K562 (cell line): Measurements from ENCODE around the gene PHF12. TPM values are rescaled to one million over a fixed set of nuclear protein-coding genes. Genes with fewer than 3 reads are reported as not detected.
A peak's percentile ranks its signal among the peaks of the same experiment; 100 is the strongest.

ENCODE experiments used
- CEBPG ChIP-seq, 3 experiments: fragments of 200-800 bp in 1 of 3; sonication (Bioruptor generic) in 1 of 3; sonication (generic) in 1 of 3; formaldehyde crosslinking in 1 of 3; IDR thresholded peaks in 2 of 3; conservative IDR thresholded peaks in 1 of 3; 2 replicates each; pipeline versions ENCODE4 v1.6.1 to v1.8.0; 2016 to 2022; ENCODE audit warnings: missing compliant biosample characterization in 2 of 3, missing genetic modification characterization in 2 of 3, mild to moderate bottlenecking in 1 of 3, missing genetic modification reagents in 1 of 3
- FIP1L1 ChIP-seq: fragments of 200-400 bp; formaldehyde crosslinking; IDR thresholded peaks from 2 replicates; pipeline ENCODE4 v1.6.1; 2018; ENCODE audit warnings: mild to moderate bottlenecking, low read depth, low read length; ENCODE audit not compliant: poor library complexity, severe bottlenecking
- FOXA3 ChIP-seq, 2 experiments: fragments of 450-650 bp in 1 of 2; sonication (generic) in 1 of 2; formaldehyde crosslinking; IDR thresholded peaks in 1 of 2; conservative IDR thresholded peaks in 1 of 2; 2 replicates each; pipeline versions ENCODE4 v1.4.0 to v1.8.0; 2020 to 2022; ENCODE audit warnings: mild to moderate bottlenecking in 2 of 2, missing genetic modification reagents in 1 of 2
- HDAC1 ChIP-seq, 2 experiments: fragments of 450-650 bp; IDR thresholded peaks; 2 replicates each; pipeline ENCODE4 v1.6.1; 2016 to 2017; ENCODE audit warnings: inconsistent platforms in 1 of 2, mild to moderate bottlenecking in 1 of 2, moderate library complexity in 1 of 2
- LARP7 ChIP-seq: fragments of 450-650 bp; IDR thresholded peaks from 2 replicates; pipeline ENCODE4 v1.6.1; 2016
- POLR2A ChIP-seq: fragments of 450-650 bp; conservative IDR thresholded peaks from 2 replicates; pipeline ENCODE4 v1.6.1; 2016
- RBM14 ChIP-seq: fragments of 200-400 bp; formaldehyde crosslinking; IDR thresholded peaks from 2 replicates; pipeline ENCODE4 v1.6.1; 2018; ENCODE audit warnings: low read depth, mild to moderate bottlenecking, low read length, moderate library complexity, borderline replicate concordance; ENCODE audit not compliant: insufficient read depth
- SRF ChIP-seq, 2 experiments: fragments of 250-450, 450-650 bp in 1 of 2; sonication (Bioruptor Pico) in 1 of 2; sonication (generic) in 1 of 2; formaldehyde crosslinking; IDR thresholded peaks; 2 replicates each; pipeline versions ENCODE4 v1.5.0 to v1.5.1; 2020 to 2022; ENCODE audit warnings: mild to moderate bottlenecking in 1 of 2, missing genetic modification reagents in 1 of 2
- TAF15 ChIP-seq: fragments of 200-400 bp; formaldehyde crosslinking; IDR thresholded peaks from 2 replicates; pipeline ENCODE4 v1.6.1; 2017; ENCODE audit warnings: mild to moderate bottlenecking, low read depth, low read length, moderate library complexity
- TBP ChIP-seq: optimal IDR thresholded peaks from 2 replicates; pipeline ENCODE3; 2011; ENCODE audit warnings: low read depth, low read length, improper control_type of control experiment
- ZNF184 ChIP-seq: sonication (generic); formaldehyde crosslinking; IDR thresholded peaks from 2 replicates; pipeline ENCODE4 v1.5.0; 2020; ENCODE audit warnings: missing genetic modification reagents
- polyA plus RNA-seq, 8 experiments: library from polyadenylated mRNA; depleted of rRNA in 4 of 8; stranded (reverse) in 5 of 8; unstranded in 3 of 8; fragments of >200 nt; fragmentation: Nextera tagmentation in 2 of 8; fragmentation: Illumina TruSeq in 1 of 8; extraction: Ambion mirVana in 2 of 8; extraction: Trizol in 1 of 8; gene quantifications; 2 replicates each; pipeline versions ENCODE4 v1.2.1 to v1.2.3, GENCODE V29; 2011 to 2014; ENCODE audit warnings: inconsistent platforms in 1 of 8, missing spikeins in 1 of 8
- total RNA-seq, 7 experiments: library from RNA; depleted of rRNA in 6 of 7; stranded (reverse); fragments of >200 nt in 6 of 7; fragmentation: Illumina TruSeq in 2 of 7; extraction: Trizol in 2 of 7; gene quantifications; 2 replicates each; pipeline versions ENCODE4 v1.2.1 to v1.2.3, GENCODE V29; 2011 to 2021; ENCODE audit warnings: low replicate concordance in 1 of 7
- TF ChIP-seq, protein P1 (sequence below): fragments of 450-650 bp; conservative IDR thresholded peaks from 2 replicates; pipeline ENCODE4 v1.6.1; 2016; ENCODE audit warnings: missing genetic modification characterization, low read depth, mild to moderate bottlenecking, missing compliant biosample characterization, moderate library complexity
- TF ChIP-seq, protein P2 (sequence below): fragments of 450-650 bp; formaldehyde crosslinking; conservative IDR thresholded peaks from 2 replicates; pipeline ENCODE4 v1.4.0; 2022; ENCODE audit warnings: mild to moderate bottlenecking, missing genetic modification characterization
- TF ChIP-seq, protein P3 (sequence below), 2 experiments: fragments of 150-350 bp in 1 of 2; IDR thresholded peaks; 2 replicates each; pipeline ENCODE4 v1.6.1; 2012 to 2016; ENCODE audit warnings: low read depth in 2 of 2, low read length in 2 of 2, mild to moderate bottlenecking in 1 of 2, moderate library complexity in 1 of 2
- TF ChIP-seq, protein P4 (sequence below): fragments of 450-650 bp; formaldehyde crosslinking; IDR thresholded peaks from 2 replicates; pipeline ENCODE4 v1.4.0; 2020; ENCODE audit warnings: mild to moderate bottlenecking, moderate library complexity
- TF ChIP-seq, protein P5 (sequence below): sonication (generic); formaldehyde crosslinking; IDR thresholded peaks from 2 replicates; pipeline ENCODE4 v1.8.0; 2022; ENCODE audit warnings: missing genetic modification reagents, mild to moderate bottlenecking, moderate library complexity, borderline replicate concordance

PHF12 gene
- total and polyA plus RNA-seq, 9 of the 15 experiments (the other 6 are each of a cell fraction or from before 2014, with no cell fraction given) = 0.82 to 31.3 (median 13.5) TPM

DNA sequence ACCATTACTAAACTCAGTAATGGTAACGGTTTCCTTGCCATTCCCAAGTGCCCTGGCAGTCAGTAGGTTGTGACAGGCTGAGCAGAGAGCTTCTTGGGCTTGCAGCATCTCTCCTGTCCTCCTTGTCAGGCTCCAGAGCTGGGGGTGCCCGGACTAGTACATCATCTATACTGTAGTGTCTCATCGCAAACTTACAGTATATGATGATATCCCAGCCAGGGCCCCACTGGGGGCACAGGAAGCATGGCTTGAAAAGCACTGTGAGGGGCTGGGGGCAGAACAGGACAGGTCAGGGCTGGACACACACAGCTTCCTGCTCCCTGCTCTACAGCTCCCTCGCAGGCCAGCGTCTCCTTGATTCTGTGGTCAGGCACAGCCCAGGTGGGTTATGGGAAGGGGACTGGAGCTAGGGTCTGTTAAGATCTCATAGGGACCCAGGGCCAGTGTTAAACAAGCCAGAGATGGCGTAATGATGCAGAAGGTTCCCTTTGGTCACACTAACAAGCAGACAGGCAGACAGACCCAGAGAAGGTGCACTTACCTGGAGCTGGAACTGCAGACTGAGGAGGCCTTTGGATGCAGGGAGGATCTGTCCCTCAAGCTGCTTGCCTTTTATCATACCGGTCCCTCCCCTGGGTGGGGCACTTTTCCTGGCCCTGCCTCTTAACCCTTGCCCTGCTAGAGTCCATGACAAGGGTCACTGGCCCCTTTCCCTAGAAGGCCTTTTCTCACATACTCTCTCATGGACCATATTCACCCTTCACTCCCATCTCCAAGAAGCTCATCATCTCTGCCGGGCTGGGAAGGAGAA is 89.7 kb downstream of the PHF12 start (continued):
- TF ChIP-seq, protein P1, sequence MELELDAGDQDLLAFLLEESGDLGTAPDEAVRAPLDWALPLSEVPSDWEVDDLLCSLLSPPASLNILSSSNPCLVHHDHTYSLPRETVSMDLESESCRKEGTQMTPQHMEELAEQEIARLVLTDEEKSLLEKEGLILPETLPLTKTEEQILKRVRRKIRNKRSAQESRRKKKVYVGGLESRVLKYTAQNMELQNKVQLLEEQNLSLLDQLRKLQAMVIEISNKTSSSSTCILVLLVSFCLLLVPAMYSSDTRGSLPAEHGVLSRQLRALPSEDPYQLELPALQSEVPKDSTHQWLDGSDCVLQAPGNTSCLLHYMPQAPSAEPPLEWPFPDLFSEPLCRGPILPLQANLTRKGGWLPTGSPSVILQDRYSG (tag) = 0 out of 2 replicates have a peak, but pooled peaks have one; percentile 50
- TF ChIP-seq ZNF184 (CRISPR knock-in tag) = no peak
- TF ChIP-seq SRF (CRISPR knock-in tag; IDR thresholded peaks at IDR 0.05) = peak in 1 of 2 experiments; percentile 31; a peak in 1 of 4 replicates
- no peak for TF ChIP-seq RBM14
- no peak for TF ChIP-seq TAF15
- TF ChIP-seq, protein P2, sequence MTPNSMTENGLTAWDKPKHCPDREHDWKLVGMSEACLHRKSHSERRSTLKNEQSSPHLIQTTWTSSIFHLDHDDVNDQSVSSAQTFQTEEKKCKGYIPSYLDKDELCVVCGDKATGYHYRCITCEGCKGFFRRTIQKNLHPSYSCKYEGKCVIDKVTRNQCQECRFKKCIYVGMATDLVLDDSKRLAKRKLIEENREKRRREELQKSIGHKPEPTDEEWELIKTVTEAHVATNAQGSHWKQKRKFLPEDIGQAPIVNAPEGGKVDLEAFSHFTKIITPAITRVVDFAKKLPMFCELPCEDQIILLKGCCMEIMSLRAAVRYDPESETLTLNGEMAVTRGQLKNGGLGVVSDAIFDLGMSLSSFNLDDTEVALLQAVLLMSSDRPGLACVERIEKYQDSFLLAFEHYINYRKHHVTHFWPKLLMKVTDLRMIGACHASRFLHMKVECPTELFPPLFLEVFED = no peak
- TF ChIP-seq TBP = peak; percentile 94
- TF ChIP-seq FIP1L1 = no peak
- no peak for TF ChIP-seq CEBPG (CRISPR knock-in tag; IDR thresholded peaks at IDR 0.05)
- TF ChIP-seq CEBPG (tag; conservative IDR thresholded peaks at IDR 0.05 in 1 of 2, IDR thresholded peaks at IDR 0.05 in 1 of 2) = no peak
- TF ChIP-seq FOXA3 (CRISPR knock-in tag; conservative IDR thresholded peaks at IDR 0.05 in 1 of 2, IDR thresholded peaks at IDR 0.05 in 1 of 2) = 0 out of 4 replicates have a peak, but pooled peaks of 1 of the 2 experiments have one; percentile 25
- TF ChIP-seq POLR2A = peak; percentile 98
- peak in 1 of 2 experiments; percentile 88; a peak in 2 of 4 replicates for TF ChIP-seq HDAC1 (IDR thresholded peaks at IDR 0.05)
- peak; percentile 69; the same call in 1 of the 2 replicates for TF ChIP-seq LARP7
- TF ChIP-seq, protein P3, sequence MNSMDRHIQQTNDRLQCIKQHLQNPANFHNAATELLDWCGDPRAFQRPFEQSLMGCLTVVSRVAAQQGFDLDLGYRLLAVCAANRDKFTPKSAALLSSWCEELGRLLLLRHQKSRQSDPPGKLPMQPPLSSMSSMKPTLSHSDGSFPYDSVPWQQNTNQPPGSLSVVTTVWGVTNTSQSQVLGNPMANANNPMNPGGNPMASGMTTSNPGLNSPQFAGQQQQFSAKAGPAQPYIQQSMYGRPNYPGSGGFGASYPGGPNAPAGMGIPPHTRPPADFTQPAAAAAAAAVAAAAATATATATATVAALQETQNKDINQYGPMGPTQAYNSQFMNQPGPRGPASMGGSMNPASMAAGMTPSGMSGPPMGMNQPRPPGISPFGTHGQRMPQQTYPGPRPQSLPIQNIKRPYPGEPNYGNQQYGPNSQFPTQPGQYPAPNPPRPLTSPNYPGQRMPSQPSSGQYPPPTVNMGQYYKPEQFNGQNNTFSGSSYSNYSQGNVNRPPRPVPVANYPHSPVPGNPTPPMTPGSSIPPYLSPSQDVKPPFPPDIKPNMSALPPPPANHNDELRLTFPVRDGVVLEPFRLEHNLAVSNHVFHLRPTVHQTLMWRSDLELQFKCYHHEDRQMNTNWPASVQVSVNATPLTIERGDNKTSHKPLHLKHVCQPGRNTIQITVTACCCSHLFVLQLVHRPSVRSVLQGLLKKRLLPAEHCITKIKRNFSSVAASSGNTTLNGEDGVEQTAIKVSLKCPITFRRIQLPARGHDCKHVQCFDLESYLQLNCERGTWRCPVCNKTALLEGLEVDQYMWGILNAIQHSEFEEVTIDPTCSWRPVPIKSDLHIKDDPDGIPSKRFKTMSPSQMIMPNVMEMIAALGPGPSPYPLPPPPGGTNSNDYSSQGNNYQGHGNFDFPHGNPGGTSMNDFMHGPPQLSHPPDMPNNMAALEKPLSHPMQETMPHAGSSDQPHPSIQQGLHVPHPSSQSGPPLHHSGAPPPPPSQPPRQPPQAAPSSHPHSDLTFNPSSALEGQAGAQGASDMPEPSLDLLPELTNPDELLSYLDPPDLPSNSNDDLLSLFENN (IDR thresholded peaks at IDR 0.05; ENCODE audit: low read depth in 2 of 2, low read length in 2 of 2) = no peak
- TF ChIP-seq, protein P4, sequence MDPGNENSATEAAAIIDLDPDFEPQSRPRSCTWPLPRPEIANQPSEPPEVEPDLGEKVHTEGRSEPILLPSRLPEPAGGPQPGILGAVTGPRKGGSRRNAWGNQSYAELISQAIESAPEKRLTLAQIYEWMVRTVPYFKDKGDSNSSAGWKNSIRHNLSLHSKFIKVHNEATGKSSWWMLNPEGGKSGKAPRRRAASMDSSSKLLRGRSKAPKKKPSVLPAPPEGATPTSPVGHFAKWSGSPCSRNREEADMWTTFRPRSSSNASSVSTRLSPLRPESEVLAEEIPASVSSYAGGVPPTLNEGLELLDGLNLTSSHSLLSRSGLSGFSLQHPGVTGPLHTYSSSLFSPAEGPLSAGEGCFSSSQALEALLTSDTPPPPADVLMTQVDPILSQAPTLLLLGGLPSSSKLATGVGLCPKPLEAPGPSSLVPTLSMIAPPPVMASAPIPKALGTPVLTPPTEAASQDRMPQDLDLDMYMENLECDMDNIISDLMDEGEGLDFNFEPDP (CRISPR knock-in tag) = 0 out of 2 replicates have a peak, but pooled peaks have one; percentile 30
- TF ChIP-seq, protein P5, sequence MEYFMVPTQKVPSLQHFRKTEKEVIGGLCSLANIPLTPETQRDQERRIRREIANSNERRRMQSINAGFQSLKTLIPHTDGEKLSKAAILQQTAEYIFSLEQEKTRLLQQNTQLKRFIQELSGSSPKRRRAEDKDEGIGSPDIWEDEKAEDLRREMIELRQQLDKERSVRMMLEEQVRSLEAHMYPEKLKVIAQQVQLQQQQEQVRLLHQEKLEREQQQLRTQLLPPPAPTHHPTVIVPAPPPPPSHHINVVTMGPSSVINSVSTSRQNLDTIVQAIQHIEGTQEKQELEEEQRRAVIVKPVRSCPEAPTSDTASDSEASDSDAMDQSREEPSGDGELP (CRISPR knock-in tag) = no peak
